Activated T-cell treated with anti-CD3 and anti-CD28 coated beads for 4 hours (primary cell): ENCODE data around the gene STEAP1B.
"Not testable (repeated sequence)": the region's sequence is repeated elsewhere in the genome, so short reads cannot be mapped to it uniquely, and the experiment has no call there.

Experiments used
- DNase-seq: peaks from one replicate; pipeline ENCODE4 v3.0.0-alpha.2; 2020

The STEAP1B gene

DNA sequence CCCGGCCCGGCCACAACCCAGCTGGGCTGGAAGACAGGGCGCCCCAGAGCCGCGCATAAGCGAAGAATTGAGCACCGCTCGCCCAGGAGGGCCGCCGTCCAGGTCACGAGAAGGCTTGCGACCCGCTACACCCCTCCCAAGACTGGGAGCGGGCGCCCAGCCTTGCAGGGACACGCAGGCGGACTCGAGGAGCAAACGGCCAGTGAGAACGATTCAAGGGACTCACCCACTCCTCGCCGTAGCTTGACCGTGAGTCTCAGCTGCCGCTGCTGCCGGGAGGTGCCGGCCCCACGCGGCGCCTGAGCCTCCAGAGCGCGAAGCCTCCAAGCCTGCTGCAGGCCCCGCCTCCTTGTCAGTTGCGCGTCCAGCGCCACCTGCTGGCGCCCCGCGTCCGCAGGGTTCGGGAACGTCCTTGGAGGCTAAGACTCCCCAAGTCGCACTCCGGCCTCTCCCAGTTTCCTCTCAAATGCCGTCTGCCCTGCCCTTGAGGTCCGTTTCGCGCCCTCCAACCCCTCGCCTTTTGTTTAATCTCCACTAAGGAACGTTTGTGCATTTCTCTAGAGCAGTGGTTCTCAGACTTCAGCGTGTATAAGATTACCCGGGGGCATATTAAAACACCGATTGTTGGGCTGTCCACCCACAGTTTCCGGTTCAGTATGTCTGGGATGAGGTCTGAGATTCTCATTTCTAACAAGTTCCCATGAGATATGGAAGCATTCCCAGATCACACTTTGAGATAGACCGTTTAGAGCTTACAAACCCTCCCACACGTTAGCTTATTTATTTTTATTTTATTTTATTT is at the start of gene STEAP1B:
STEAP1B (minus strand) TSS at position 301 of the 802 bp plus-strand sequence. CDS start 5,333 bp downstream, outside the sequence.
- DNase-seq = peak; percentile 80

DNA sequence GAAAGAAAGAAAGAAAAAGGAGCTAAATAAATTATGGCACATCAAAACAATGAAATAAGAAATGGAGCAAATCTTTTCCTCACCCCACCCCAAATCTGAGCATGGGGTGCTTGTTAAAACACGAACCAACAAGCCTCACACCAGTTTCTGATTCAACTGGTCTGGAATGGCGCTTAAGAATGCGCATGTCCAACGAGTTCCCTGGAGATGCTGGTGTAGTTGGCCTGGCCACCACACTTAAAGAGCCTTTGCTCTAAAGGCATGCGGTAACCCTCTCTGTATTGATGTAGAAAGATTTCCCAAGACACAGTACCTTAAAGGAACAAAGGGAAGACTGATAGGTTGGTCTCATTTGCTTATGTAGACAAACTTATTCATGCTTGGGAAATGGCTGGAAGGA is 49.1 kb upstream of the STEAP1B start:
- DNase-seq = no peak

GRCh38 chr7:22548313-22548712 is 48.3 kb upstream of the STEAP1B start:
- DNase-seq = no peak

DNA sequence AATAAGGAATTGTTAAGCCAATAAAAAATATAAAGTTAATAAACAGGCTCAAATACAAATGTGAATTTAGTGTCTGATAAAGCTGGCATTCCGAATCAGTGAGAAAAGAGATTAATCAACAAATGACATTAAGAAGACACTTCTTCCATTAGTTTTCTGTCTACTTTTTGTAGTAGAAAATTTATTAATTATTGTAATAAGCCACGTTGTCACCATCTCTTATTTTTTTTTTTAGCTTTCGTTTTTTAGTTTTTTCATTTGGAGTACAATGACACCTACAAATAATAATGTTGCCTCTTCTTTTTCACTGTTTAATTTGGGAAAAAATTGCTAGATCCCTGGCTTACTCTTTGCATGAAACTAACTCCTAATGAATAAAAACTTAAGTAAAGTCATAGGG is 46.8 kb upstream of the STEAP1B start:
- no peak for DNase-seq

- DNase-seq = no peak
Observed at GRCh38 chr7:22545529-22545928, 45.5 kb upstream of the STEAP1B start.

- no peak for DNase-seq
Observed at GRCh38 chr7:22544245-22544644, 44.3 kb upstream of the STEAP1B start.

DNA sequence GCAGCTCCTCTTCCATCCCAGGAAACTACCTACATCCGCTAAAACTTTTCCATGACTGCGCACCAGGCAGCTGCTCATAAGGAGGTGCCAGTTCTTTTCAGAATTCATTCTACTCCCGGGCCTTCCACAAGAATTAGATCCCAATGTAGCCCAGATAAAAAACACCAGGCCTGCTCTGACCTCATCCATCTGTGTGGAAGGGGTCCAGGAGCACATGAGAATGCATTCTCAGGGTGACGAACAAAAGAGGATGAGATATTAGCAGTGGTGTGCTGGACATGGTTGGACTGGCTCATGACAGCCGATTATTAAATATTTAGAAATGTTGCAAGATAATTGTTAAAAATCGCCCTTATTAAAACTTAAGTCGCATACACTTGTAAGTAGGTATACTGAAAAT is 43.2 kb upstream of the STEAP1B start:
- no peak for DNase-seq

DNA sequence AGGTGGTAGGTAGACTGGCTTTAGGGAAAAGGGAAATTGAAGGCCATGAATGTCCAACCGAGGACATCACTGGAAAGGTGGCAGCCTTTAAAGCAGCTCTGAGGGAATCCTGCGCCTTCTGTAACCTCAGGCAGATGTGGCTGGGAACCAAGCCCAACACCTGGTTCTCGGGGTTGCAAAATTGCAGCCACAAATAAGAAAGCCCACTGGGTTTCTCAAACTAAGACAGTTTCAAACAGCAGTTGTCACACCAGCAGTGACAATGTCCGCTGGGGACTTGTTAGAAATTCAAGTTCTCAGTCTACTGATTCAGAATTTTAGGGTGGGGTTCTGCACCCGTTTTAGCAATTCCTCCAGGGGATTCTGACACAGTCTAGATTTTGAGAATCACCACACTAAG is 42.7 kb upstream of the STEAP1B start:
- no peak for DNase-seq

DNA sequence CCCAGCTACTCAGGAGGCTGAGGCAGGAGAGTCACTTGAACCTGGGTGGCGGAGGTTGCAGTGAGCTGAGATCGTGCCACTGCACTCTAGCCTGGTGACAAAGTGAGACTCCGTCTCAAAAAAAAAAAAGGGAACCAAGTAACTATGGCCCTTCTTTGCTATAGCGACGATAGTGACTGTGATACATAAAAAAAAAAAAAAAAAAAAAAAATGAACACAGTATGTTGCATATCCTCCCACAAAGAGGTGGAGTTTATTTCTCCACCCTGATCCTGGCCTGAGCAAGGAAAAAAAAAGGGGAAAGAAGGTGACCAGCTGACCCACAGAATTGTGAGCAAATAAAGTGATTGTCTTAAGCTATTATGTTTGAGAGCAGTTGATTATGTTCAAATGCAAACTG is 42.3 kb upstream of the STEAP1B start:
- DNase-seq = no peak

DNA sequence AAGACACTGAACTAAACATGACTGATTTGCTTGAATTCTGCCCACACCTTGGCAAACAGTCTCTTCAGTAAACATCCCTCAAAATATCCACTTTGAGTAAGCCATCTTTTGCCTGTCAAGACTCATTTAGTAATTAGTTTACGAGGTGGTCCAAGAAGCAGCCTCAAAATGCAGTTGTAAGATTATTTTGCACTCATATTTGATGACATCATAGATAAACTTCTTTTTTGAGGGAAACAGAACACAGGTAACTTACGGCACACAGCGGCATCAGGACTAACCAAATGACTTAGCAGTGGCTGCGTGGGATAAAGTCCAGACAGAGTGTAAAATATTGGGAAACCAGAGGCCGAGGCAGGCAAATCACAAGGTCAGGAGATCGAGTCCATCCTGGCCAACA is 41.8 kb upstream of the STEAP1B start:
- no peak for DNase-seq

DNA sequence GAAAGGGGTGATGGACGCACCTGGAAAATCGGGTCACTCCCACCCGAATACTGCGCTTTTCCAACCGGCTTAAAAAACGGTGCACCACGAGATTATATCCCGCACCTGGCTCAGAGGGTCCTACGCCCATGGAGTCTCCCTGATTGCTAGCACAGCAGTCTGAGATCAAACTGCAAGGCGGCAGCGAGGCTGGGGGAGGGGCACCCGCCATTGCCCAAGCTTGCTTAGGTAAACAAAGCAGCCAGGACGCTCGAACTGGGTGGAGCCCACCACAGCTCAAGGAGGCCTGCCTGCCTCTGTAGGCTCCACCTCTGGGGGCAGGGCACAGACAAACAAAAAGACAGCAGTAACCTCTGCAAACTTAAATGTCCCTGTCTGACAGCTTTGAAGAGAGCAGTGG is 28.5 kb upstream of the STEAP1B start:
- not testable (repeated sequence) for DNase-seq

- DNase-seq = not testable (repeated sequence)
Observed at GRCh38 chr7:22524353-22524947, 24.5 kb upstream of the STEAP1B start.

- not testable (repeated sequence) for DNase-seq
Observed at GRCh38 chr7:22523478-22524352, 23.7 kb upstream of the STEAP1B start.

GRCh38 chr7:22519560-22519959 is 19.6 kb upstream of the STEAP1B start:
- DNase-seq = not testable (repeated sequence)

GRCh38 chr7:22516950-22517349 is 17.0 kb upstream of the STEAP1B start:
- DNase-seq = not testable (repeated sequence)

GRCh38 chr7:22514963-22515362 is 15.0 kb upstream of the STEAP1B start:
- not testable (repeated sequence) for DNase-seq

DNA sequence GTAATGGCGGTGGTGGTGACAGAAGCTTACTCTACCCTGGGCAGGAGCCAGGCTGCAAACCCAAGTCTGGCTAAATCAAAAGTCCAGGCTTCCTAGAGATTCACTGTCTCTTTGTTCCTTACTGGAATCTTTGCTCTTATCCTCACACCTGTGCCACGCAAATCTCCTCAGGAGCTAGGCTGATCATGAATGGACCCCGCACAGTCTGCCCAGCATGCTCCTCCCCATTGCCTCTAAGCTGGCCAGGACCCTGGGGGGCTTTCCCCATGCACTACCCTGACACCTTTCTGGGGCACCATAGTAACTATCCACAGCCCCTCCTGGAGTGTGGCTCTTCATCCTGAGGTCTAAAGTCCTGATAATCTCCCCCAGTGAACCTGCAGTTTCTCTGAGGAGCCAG is 7.3 kb upstream of the STEAP1B start:
- not testable (repeated sequence) for DNase-seq

- DNase-seq = not testable (repeated sequence)
Observed at GRCh38 chr7:22506316-22507020, 6.5 kb upstream of the STEAP1B start.

DNA sequence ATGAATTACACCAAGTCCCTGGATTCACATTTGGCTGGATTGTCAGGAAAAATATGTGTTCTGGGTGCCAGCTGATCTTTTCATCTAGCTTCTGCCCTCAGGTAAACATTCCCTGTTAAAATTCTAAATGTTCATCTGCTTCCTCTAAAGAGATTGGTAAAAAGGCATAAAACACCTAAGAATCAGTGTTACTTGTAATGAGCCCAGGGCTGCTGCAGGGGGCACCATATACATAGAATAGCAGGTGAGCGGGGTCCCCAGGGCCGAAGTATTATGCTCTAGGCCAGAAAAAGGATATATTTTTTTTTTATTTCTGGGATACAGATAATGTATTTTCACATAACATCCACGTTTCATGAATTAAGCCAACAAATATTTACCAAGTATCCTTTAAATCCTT is 4.5 kb upstream of the STEAP1B start:
- DNase-seq = not testable (repeated sequence)

DNA sequence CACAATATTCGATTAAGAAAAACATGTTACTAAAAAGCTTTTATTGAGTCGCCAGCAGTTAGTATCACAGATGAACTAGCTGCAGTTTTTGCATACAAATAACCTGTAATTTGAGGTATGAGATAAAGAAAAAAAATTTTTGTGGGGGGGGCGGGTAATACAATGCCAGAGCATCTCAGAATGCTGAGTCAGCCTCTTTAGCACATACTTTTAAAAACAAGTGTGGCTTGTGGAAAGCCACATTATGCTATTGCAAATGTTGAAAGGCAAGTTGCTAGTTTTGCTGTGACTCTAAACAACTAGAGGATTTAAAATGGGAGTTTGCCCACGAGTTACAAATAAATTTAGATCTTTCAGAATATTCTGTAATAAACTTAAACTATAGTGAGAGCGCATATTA is 2.1 kb upstream of the STEAP1B start:
- not testable (repeated sequence) for DNase-seq

- DNase-seq = not testable (repeated sequence)
Observed at GRCh38 chr7:22501336-22501735, 1.3 kb upstream of the STEAP1B start.

- DNase-seq = no peak
Observed at GRCh38 chr7:22499044-22499443, 944 bp downstream of the STEAP1B start.

GRCh38 chr7:22496912-22497311 is 3.1 kb downstream of the STEAP1B start:
- DNase-seq = not testable (repeated sequence)
